Spinal cord (tissue), 10 donors: ENCODE results near the gene AK6. TPM values are rescaled to one million over a fixed set of nuclear protein-coding genes. Genes with fewer than 3 reads are reported as not detected.
"Not testable (repeated sequence)": the region's sequence is repeated elsewhere in the genome, so short reads cannot be mapped to it uniquely, and the experiment has no call there.

Source experiments
- DNase-seq, 6 donors: peaks; one replicate each; pipeline versions ENCODE4 v3.0.0 to v3.0.0-alpha.2; 2013 to 2015; ENCODE audit warnings: low spot score in 6 of 6, low read depth in 4 of 6
- H3K27ac ChIP-seq: one replicate; pipeline ENCODE4 v1.5.1; 2013; ENCODE audit warnings: low read depth, low read length, control low read depth
- H3K27me3 ChIP-seq: one replicate; pipeline ENCODE4 v1.6.1; 2013; ENCODE audit warnings: low read length; ENCODE audit not compliant: control insufficient read depth, insufficient read depth
- H3K36me3 ChIP-seq: one replicate; pipeline ENCODE4 v1.6.1; 2013; ENCODE audit warnings: low read length; ENCODE audit not compliant: control insufficient read depth, insufficient read depth
- H3K4me1 ChIP-seq: one replicate; pipeline ENCODE4 v1.6.1; 2013; ENCODE audit warnings: low read length; ENCODE audit not compliant: control insufficient read depth, insufficient read depth
- H3K4me3 ChIP-seq: one replicate; pipeline ENCODE4 v1.5.1; 2013; ENCODE audit warnings: low read depth, low read length, control low read depth
- H3K9me3 ChIP-seq: one replicate; pipeline ENCODE4 v1.6.1; 2013; ENCODE audit warnings: low read length; ENCODE audit not compliant: control insufficient read depth, insufficient read depth
- WGBS: methylation state at CpG from one replicate; pipeline ENCODE4 v1.1.5; 2013; ENCODE audit warnings: missing lambda C conversion rate; ENCODE audit not compliant: insufficient coverage; 5-methylcytosine and 5-hydroxymethylcytosine counted together
- polyA plus RNA-seq, 2 donors: library from polyadenylated mRNA; unstranded; fragments of 120-200 nt; gene quantifications; one replicate each; pipeline ENCODE4 v1.2.1, GENCODE V29; 2013; ENCODE audit not compliant: insufficient read length in 2 of 2
- total RNA-seq, 2 donors: library from RNA; depleted of rRNA in 1 of 2; stranded (reverse); fragments of 120-200 nt in 1 of 2; fragments of >200 nt in 1 of 2; gene quantifications; one replicate each; pipeline versions ENCODE4 v1.2.3 to v1.2.4, GENCODE V29; 2013 to 2014
- donor health status: healthy.

Gene AK6
- total and polyA plus RNA-seq, 4 donors, result 43.1 to 61.8 (median 53.6) TPM

DNA sequence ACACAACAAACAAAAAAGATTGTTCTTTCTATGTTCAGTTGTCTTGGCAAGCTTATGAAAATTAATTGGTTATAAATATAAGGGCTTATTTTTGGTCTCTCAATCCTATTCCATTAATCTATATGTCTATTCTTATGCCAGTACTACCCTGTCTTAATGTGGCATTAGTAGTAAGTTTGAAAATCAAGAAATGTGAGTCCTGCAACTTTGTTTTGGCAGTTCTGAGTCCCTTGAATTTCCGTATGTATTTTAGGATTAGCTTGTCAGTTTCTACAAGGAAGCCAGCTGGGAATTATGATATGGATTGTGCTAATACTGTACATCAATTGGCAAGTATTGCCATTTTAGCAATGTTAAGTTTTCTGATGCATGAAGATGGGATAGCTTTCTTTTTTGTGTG, 26.2 kb downstream of the AK6 start:
- Histone ChIP-seq H3K27ac (no peak overlapping the region), H3K27me3 (no peaks in the 10 kb centered on the region), H3K36me3 (no peaks in the 10 kb centered on the region), H3K9me3 (no peaks in the 10 kb centered on the region), H3K4me1 (no peaks in the 10 kb centered on the region), H3K4me3 (no peak overlapping the region)
- WGBS, result 82% methylated on average over 1 of the region's 1 CpG
- no peak for DNase-seq

DNA sequence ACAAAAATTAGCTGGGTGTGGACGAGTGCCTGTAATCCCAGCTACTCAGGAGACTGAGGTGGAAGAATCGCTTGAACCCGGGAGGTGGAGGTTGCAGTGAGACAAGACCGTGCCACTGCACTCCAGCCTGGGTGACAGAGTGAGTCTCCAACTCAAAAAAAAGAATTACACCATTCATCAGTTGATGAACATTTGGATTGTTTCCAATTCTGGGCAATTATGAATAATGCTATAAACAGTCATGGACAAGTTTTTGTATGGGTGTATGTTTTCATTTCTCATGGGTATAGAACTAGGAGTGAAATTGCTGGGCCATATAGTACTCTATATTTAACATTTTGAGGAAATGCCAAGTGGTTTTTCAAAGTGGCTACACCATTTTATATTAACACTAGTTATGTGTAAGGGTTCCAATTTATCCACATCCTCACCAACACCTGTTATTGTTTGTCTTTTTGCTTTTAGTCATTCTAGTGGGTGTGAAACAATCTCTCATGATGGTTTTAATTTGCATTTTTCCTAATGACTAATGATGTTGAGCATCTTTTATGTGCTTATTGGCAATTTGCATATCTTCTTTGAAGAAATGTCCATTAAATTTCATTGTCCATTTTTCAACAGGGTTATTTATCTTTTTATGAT, 27.7 kb downstream of the AK6 start:
- Histone ChIP-seq H3K27ac (no peak overlapping the region), H3K27me3 (no peaks in the 10 kb centered on the region), H3K36me3 (no peaks in the 10 kb centered on the region), H3K4me1 (no peaks in the 10 kb centered on the region), H3K9me3 (no peaks in the 10 kb centered on the region), H3K4me3 (no peak overlapping the region)
- no peak for DNase-seq
- 100% methylated on average over 2 of the region's 4 CpGs for WGBS

DNA sequence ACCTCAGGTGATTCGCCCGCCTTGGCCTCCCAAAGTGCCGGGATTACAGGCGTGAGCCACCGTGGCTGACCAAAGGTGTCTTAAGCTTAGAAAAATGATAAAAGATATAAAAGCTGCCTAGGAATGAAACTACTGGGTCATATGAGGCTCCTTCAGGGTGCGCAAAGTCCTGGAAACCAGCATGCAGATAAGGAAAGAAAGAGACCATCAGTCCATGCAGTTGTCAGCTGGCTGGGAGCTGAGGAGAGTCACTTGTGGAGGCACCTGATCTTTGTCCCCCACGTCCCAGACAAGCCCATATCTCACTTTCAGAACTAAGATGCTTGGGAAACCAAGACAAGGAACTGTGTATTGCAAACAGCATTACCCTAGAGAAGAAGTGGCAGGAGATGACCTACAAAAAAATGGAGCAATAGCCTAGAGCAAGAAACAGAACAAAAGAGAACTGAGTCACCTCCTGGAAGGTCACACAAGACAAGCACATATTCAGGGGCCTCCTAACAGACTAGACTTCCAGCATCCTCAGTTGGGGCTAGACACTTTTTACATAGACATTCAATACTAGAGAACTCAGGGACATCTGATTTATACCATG, 33.9 kb downstream of the AK6 start:
- DNase-seq, result no peak
- H3K27me3 ChIP-seq, result no peaks in the 10 kb centered on the region
- no peak overlapping the region for H3K27ac ChIP-seq
- no peaks in the 10 kb centered on the region for H3K36me3 ChIP-seq
- H3K9me3 ChIP-seq, result no peaks in the 10 kb centered on the region
- 93% methylated on average over 6 of the region's 7 CpGs for WGBS
- H3K4me1 ChIP-seq, result peaks cover 14% of the 10 kb centered on the region
- H3K4me3 ChIP-seq, result no peak overlapping the region

DNA sequence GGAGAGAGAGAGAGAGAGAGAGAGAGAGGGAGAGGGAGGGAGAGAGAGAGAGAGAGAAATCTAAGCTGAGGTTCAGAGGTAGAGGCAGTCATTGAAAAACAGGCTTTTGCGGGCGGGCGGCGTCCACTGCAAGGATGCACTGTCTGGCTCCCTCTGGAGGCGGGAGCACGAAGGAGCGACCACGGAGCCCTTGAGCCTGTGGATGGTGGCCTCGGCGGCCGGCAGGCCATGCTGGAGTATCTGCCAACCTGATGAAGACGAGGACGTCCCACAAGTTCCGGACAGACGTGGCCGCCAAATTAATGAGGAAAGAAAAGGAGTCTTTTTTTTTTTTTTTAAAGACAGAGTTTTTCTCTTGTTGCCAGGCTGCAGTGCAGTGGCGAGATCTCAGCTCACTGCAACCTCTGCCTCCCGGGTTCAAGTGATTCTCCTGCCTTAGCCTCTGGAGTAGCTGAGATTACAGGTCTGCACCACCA, 34.5 kb downstream of the AK6 start:
- Histone ChIP-seq H3K4me1 (peaks cover 14% of the 10 kb centered on the region), H3K27ac (no peak overlapping the region), H3K4me3 (no peak overlapping the region), H3K27me3 (no peaks in the 10 kb centered on the region), H3K36me3 (no peaks in the 10 kb centered on the region), H3K9me3 (no peaks in the 10 kb centered on the region)
- 3% methylated on average over 16 of the region's 18 CpGs for WGBS
- DNase-seq, result peak in 5 of 6 donors; percentile 44 to 87 (median 57)

DNA sequence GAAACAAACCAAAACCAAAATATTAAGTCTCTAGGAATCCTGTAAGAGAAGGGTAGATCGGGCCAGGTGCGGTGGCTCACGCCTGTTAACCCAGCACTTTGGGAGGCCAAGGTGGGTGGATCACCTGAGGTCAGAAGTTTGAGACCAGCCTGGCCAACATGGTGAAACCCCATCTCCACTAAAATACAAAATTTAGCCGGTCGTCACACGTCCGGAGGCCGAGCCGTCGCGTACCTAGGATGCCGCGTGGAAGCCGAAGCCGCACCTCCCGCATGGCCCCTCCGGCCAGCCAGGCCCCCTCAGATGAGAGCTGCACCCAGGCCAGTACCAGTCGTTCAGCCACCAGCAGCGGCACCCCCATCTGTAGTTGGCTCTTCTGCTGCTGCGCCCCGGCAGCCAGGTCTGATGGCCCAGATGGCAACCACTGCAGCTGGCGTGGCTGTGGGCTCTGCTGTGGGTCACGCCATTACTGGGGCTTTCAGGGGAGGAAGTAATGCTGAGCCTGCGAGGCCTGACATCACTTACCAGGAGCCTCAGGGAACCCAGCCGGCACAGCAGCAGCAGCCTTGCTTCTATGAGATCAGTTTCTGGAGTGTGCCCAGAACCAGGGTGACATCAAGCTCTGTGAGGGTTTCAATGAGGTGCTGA, 35.5 kb downstream of the AK6 start:
- not testable (repeated sequence) for H3K36me3 ChIP-seq, H3K27ac ChIP-seq, H3K4me3 ChIP-seq, DNase-seq, H3K27me3 ChIP-seq, H3K9me3 ChIP-seq
- peaks cover 14% of the 10 kb centered on the region for H3K4me1 ChIP-seq
- WGBS, result 93% methylated on average over 15 of the region's 25 CpGs

DNA sequence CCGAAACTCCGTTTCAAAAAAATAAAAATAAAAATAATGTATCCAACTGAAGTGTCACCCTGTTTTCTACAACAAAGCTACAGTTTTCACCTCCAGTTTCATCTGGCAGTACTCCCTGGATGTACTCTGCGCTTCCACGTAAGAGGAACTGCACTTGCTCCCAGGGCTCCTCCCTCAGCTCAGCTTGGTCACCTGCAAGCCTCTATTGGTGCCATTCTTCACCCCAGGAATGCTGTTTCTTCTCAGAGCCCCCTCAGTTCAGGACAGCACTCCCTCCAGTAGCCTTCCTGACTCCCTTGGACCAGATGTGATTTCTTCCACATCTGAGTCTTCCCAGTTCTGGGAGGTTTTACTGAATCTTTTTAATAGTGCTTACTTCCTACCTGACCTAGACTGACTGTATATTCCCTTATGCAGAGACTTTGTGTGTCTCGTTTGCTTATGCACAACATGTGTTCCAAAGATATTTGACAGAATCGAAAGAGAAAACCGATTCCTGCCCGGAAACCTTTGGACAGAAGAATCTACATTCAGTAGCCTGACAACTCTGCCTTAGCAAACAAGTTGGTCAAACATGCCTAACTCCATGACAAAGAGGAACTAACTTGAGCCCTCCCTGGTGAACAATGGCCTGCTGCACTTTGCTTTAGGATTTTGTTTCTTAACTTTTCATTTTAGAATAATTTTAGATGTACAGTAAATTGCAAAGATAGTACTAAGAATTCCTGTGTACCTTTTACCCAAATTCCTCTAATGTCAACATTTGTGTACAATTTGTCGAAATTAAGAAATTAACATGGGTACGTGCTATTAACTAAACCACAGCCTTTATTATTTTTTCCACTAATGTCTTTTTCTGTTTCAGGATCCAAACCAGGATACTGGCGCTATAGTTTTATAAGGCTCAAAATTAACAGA, 37.5 kb downstream of the AK6 start:
- Histone ChIP-seq H3K27ac (no peak overlapping the region), H3K9me3 (no peaks in the 10 kb centered on the region), H3K4me1 (peaks cover 14% of the 10 kb centered on the region), H3K4me3 (peak overlapping the region; percentile 74), H3K36me3 (no peaks in the 10 kb centered on the region), H3K27me3 (no peaks in the 10 kb centered on the region)
- DNase-seq, result peak in 2 of 6 donors; percentile 1
- WGBS, result 61% methylated on average over 7 of the region's 11 CpGs

DNA sequence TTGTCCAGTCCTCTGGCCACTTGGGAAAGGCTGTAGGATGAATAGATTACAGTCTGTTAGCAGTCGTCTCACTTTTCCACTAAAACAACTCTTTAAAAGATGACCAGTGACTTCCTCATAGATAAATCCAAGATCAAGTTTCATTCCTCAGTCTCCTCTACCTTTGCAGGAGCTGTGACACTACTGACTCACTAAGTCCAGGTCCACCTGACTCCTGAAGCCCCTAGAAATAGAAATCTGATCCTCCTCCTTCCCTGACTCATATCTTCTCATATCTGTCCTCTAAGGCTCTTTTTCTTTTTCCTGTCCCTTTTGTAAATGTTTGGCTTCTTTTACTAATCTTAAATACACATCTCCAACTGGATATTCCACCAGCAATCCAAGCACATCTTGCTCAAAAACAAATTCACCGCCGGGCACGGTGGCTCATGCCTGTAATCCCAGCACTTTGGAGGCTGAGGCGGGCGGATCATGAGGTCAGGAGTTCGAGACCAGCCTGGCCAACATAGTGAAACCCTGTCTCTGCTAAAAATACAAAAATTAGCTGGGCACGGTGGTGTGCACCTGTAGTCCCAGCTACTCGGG, 39.3 kb downstream of the AK6 start:
- no peaks in the 10 kb centered on the region for H3K27me3 ChIP-seq
- H3K27ac ChIP-seq, result no peak overlapping the region
- no peaks in the 10 kb centered on the region for H3K9me3 ChIP-seq
- WGBS, result 96% methylated on average over 9 of the region's 9 CpGs
- H3K4me3 ChIP-seq, result no peak overlapping the region
- peaks cover 14% of the 10 kb centered on the region for H3K4me1 ChIP-seq
- DNase-seq, result no peak
- H3K36me3 ChIP-seq, result no peaks in the 10 kb centered on the region

DNA sequence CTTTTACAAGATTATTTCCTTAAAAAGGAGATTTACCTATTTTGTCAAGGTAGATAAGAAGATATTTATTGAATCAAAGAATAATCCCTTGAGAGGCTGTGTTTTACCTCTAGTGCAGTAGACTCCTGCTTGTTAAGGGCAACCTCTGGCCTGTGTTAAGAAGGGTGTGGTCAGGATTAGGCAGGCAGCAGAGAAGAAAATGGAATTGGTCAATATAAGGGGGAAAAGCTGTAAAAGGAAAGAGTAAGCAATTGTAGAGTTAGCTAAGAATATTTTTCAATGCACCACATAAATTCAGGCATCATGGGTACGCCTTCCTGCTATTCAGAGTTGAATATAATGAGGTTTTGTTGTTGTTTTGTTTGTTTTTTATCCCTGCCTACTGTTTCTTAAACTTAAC, 43.0 kb downstream of the AK6 start:
- Histone ChIP-seq H3K4me1 (no peaks in the 10 kb centered on the region), H3K9me3 (no peaks in the 10 kb centered on the region), H3K27me3 (no peaks in the 10 kb centered on the region), H3K36me3 (no peaks in the 10 kb centered on the region), H3K27ac (no peak overlapping the region), H3K4me3 (no peak overlapping the region)
- no peak for DNase-seq
- no CpG with 5 or more reads among the region's 1 CpG for WGBS

DNA sequence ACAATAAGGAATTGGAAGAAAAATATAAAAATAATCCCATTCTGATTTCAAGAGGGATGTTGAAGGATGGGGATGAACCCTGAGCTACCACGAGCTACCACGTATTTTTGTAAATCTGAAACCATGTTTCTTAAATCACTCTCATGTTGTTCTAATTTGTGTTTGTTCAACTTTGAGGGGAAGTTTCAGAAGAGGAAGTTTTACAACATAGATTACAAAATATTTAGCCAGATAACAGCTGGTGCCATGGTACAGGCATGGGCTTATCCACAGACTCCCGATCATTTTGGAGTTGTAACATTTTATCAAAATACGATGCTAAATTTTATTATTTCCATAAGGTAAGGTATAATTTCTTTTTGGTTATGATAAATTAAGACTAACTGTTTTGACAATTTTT, 51.9 kb downstream of the AK6 start:
- no peaks in the 10 kb centered on the region for H3K9me3 ChIP-seq
- H3K27me3 ChIP-seq, result no peaks in the 10 kb centered on the region
- H3K4me1 ChIP-seq, result no peaks in the 10 kb centered on the region
- H3K36me3 ChIP-seq, result peaks cover 8% of the 10 kb centered on the region
- DNase-seq, result no peak
- no peak overlapping the region for H3K27ac ChIP-seq
- no CpG with 5 or more reads among the region's 4 CpGs for WGBS
- no peak overlapping the region for H3K4me3 ChIP-seq
